HG03175 (cell line): ENCODE results near the gene NDUFS4.
"Not testable (repeated sequence)": the region's sequence is repeated elsewhere in the genome, so short reads cannot be mapped to it uniquely, and the experiment has no call there.

ENCODE experiments used
- ATAC-seq: cut with Tn5 transposase; IDR thresholded peaks from one replicate; pipeline ENCODE4 v1.9.1; 2021; ENCODE audit warnings: mild to moderate bottlenecking, moderate library complexity; ENCODE audit not compliant: unreplicated experiment

NDUFS4 gene

GRCh38 chr5:53649352-53649751, 88.9 kb downstream of the NDUFS4 start:
- ATAC-seq: no peak

DNA sequence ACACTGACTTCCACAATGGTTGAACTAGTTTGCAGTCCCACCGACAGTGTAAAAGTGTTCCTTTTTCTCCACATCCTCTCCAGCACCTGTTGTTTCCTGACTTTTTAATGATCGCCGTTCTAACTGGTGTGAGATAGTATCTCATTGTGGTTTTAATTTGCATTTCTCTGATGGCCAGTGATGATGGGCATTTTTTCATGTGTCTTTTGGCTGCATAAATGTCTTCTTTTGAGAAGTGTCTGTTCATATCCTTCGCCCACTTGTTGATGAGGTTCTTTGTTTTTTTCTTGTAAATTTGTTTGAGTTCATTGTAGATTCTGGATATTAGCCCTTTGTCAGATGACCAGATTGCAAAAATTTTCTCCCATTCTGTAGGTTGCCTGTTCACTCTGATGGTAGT, 100.1 kb downstream of the NDUFS4 start:
- ATAC-seq: not testable (repeated sequence)

GRCh38 chr5:53665313-53665712, 104.9 kb downstream of the NDUFS4 start:
- ATAC-seq: not testable (repeated sequence)

DNA sequence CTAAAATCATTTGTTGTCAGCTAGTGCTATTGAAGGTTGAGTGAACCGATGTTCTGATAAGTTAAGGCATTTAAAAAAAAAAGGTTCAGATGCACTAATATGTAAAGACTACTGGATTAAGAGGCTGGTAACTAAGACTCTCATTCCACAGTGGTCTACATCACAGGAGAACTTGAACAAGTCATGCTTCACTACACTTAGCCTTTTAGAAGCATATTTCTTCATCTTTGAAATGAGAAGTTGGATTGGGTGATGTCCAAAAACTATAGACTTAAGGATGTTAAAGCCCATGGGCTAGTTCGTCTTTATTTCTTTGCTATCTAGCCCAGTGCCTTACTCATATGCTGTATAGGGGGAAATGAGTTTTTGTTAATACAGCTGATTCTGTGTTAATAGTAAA, 107.2 kb downstream of the NDUFS4 start:
- ATAC-seq: no peak

- ATAC-seq: no peak
Measured at GRCh38 chr5:53671447-53671846, 111.0 kb downstream of the NDUFS4 start.

DNA sequence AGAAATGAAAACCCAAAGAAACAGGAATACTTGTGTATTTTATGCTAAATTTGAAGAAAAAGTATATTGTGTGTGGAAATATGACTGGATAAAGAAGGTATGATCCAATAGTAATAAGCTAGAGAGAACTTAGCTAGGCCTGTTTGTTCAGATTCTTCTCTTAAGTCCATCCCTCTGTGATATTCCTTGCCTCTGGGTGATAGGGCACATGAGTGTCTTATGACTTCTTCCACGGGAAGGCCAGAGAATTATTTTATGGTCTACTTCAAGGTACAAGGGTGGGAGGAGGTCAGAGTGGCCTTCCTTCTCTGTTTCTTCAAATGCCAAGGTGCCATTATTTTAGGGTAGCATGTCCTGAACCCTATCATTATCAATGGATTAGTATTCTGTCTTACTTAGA, 113.7 kb downstream of the NDUFS4 start:
- no peak for ATAC-seq

DNA sequence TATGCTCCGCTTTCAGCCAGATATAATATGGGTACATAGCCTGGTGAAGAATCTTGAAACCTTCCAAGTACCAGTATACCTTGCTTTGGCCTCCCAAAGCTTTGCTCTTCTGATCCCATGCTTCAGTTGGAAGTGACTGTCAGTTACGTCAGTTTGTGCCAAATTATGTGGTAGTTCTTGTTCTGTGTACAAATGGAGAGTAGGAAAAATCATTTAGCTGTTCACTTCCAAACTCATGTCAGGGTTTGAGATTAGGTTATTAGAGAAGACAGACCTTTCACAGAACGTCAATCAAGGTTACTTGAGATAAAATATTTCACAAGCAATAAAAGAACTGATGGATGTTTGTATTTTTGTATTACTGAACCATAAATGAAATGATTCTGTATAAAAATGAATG, 117.2 kb downstream of the NDUFS4 start:
- ATAC-seq: no peak

GRCh38 chr5:53678981-53679660, 118.7 kb downstream of the NDUFS4 start:
- no peak for ATAC-seq

DNA sequence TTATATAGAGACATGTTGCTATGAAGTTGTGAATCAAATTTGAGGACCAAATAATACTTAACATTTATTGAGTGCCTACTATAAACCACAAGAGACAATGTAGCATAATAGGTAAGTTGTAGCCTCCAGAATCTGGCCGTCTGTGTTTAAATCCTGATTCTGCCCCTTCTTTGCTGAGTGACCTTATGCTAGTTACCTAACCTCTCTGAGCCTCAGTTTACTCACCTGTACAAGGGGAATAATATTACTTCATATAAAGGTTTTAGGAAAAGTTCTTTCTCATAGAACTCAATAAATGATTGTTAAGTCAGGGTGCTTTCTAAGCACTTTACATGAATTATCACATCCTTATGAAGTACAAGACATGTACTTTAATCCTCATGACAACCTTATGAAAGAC, 120.6 kb downstream of the NDUFS4 start:
- no peak for ATAC-seq

- ATAC-seq: no peak
Measured at GRCh38 chr5:53691014-53691413, 130.6 kb downstream of the NDUFS4 start.

- ATAC-seq: no peak
Measured at GRCh38 chr5:53694520-53695022, 134.1 kb downstream of the NDUFS4 start.

GRCh38 chr5:53710405-53710804, 150.0 kb downstream of the NDUFS4 start:
- ATAC-seq: not testable (repeated sequence)

DNA sequence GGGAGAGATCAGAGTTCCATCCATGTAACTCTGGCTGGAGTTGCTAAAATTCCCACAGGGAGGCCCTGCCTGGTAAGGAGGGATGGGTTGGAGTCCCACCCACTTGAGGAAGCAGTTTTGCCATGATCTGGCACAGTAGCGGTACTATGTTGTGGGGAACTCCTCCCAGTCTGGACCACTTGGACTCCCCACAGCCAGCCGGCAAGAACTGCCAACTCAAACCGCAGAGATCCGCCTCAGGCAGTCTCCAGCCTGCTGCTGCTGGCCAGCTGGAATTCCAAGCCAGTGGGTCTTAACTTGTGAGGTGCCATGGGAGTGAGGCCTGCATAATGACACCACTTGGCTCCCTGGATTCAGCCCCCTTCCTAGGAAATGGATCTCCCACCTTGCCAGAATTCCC, 151.9 kb downstream of the NDUFS4 start:
- ATAC-seq: no peak

- ATAC-seq: no peak
Measured at GRCh38 chr5:53713978-53714666, 153.7 kb downstream of the NDUFS4 start.

DNA sequence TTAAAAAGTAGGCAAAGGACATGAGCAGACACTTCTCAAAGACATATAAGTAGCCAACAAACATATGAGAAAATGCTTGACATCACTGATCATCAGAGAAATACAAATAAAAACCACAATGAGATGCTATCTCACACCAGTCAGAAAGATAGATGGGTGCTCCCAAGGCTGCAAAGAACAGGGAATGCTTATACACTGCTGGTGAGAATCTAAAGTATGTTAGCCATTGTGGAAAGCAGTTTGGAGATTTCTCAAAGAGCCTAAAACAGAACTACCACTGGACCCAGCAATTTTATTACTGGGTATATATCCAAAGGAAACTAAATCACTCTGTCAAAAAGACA, 154.2 kb downstream of the NDUFS4 start:
- no peak for ATAC-seq

DNA sequence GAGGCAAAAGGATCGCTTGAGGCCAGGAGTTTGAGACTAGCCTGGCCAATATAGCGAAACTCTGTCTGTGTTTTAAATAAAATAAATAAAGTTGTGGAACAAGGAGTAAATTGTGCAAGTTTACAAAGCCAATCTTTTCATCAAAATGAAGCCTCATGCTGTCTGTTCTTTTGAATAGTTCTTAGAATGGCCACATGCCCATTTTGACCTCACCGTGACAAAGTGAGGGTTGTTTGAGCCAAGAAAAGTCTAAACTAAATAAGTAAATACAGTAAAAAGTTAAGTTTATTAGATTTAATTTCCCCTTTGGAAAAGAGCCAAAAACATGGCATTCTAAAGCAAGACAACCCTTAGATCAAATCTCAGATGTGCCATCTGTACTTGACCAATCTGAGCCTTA, 165.7 kb downstream of the NDUFS4 start:
- ATAC-seq: no peak

DNA sequence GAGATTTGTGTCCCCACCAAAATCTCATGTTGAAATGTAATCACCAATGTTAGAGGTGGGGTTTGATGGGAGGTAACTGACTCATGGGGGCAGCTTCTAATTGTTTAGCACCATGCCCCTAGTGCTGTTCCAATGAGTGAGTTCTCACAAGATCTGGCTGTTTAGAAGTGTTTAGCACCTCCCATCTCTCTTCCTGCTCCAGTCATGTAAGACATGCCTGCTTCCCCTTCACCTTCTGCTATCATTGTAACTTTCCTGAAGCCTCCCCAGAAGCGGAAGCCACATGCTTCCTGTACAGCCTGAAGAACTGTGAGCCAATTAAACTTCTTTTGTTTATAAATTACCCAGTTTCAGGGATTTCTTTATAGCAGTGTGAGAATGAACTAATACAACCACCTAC, 170.5 kb downstream of the NDUFS4 start:
- ATAC-seq: peak; percentile 50
